HCT116 (cell line): ENCODE measurements around the gene LDB2. TPM values are rescaled to one million over a fixed set of nuclear protein-coding genes. Genes with fewer than 3 reads are reported as not detected.

Experiments
- ATAC-seq: fragments of 200-7000 bp; cut with Tn5 transposase; 2 replicates; pipeline ENCODE4 v1.9.1; 2020; ENCODE audit warnings: mild to moderate bottlenecking, moderate library complexity
- BruUV-seq: library from RNA; stranded (reverse); fragments of 400-500 nt; replicated peaks from 2 replicates; lab custom pipeline; 2021; lab: Mats Ljungman, UMichigan
- CTCF ChIA-PET: fragments of 300-600 bp; sonication (Branson Sonifier 250); formaldehyde crosslinking; loops from one replicate; lab custom pipeline; 2021; ENCODE audit warnings: antibody characterized with exemption; lab: Charles Lee
- POLR2A ChIA-PET: fragments of 300-600, 350-600 bp; sonication (Branson Sonifier 250); formaldehyde crosslinking; loops from one replicate; lab custom pipeline; 2021; ENCODE audit warnings: antibody characterized with exemption; lab: Charles Lee
- RAD21 ChIA-PET, 2 experiments: fragments of 300-600 bp; sonication (Branson Sonifier 250); formaldehyde crosslinking; loops; one replicate each; lab custom pipeline; 2023; ENCODE audit warnings: low total read pairs in 2 of 2; ENCODE audit not compliant: uncharacterized antibody in 2 of 2, unreplicated experiment in 2 of 2, low non-redundant PET in 1 of 2; lab: Charles Lee
- DNase-seq: peaks from one replicate; pipeline ENCODE4 v3.0.0-alpha.2; 2010; ENCODE audit warnings: low read depth, low spot score
- H2AFZ ChIP-seq: fragments of 200-600 bp; shearing (Covaris generic), sonication (generic); 2 replicates; pipeline ENCODE4 v1.6.1; 2017; ENCODE audit warnings: low read depth, mixed run types, mixed read lengths, antibody characterized with exemption, low read length; ENCODE audit not compliant: poor library complexity, severe bottlenecking
- H3K27ac ChIP-seq: 2 replicates; pipeline ENCODE4 v1.5.1; 2012; ENCODE audit warnings: low read depth, low read length
- H3K27me3 ChIP-seq: fragments of 200-600 bp; sonication (generic); 2 replicates; pipeline ENCODE4 v1.6.1; 2016; ENCODE audit warnings: mixed run types, low read length, mixed read lengths; ENCODE audit not compliant: insufficient read depth
- H3K36me3 ChIP-seq, 2 experiments: fragments of 200-500 bp in 1 of 2; fragments of 200-600 bp in 1 of 2; sonication (Bioruptor generic) in 1 of 2; sonication (generic) in 1 of 2; 2 replicates each; pipeline versions ENCODE4 v1.5.1 to v1.6.1; 2014 to 2016; ENCODE audit warnings: low read length in 2 of 2, inconsistent platforms in 1 of 2, mixed read lengths in 1 of 2, mixed run types in 1 of 2; ENCODE audit not compliant: insufficient read depth in 2 of 2, control insufficient read depth in 1 of 2
- H3K4me1 ChIP-seq, 2 experiments: fragments of 200-600 bp in 1 of 2; sonication (generic) in 1 of 2; 2 replicates each; pipeline versions ENCODE4 v1.5.1 to v1.6.1; 2012 to 2017; ENCODE audit warnings: low read length in 2 of 2, inconsistent platforms in 1 of 2, mild to moderate bottlenecking in 1 of 2, mixed read lengths in 1 of 2, mixed run types in 1 of 2, moderate library complexity in 1 of 2; ENCODE audit not compliant: insufficient read depth in 2 of 2, control insufficient read depth in 1 of 2
- H3K4me2 ChIP-seq: fragments of 200-600 bp; sonication (generic); 2 replicates; pipeline ENCODE4 v1.6.1; 2017; ENCODE audit warnings: mixed run types, low read length, mixed read lengths
- H3K4me3 ChIP-seq, 2 experiments: fragments of 200-600 bp in 1 of 2; sonication (generic) in 1 of 2; replicated peaks in 1 of 2; 2 replicates each; pipeline ENCODE4 v1.5.1; 2011 to 2016; ENCODE audit warnings: low read length in 2 of 2, control low read depth in 1 of 2, low read depth in 1 of 2, mild to moderate bottlenecking in 1 of 2, mixed read lengths in 1 of 2, mixed run types in 1 of 2
- H3K79me2 ChIP-seq: fragments of 200-600 bp; sonication (generic); 2 replicates; pipeline ENCODE4 v1.6.1; 2017; ENCODE audit warnings: mild to moderate bottlenecking, mixed run types, low read length, moderate library complexity, mixed read lengths; ENCODE audit not compliant: insufficient read depth
- H3K9ac ChIP-seq: fragments of 200-600 bp; sonication (generic); 2 replicates; pipeline ENCODE4 v1.6.1; 2016; ENCODE audit warnings: low read length, mixed read lengths
- H3K9me2 ChIP-seq: fragments of 200-600 bp; sonication (generic), shearing (Covaris generic); 2 replicates; pipeline ENCODE4 v1.6.1; 2017; ENCODE audit warnings: mixed run types, mild to moderate bottlenecking, moderate library complexity; ENCODE audit not compliant: insufficient read depth
- H3K9me3 ChIP-seq, 2 experiments: fragments of 200-500 bp in 1 of 2; fragments of 200-600 bp in 1 of 2; sonication (Bioruptor generic) in 1 of 2; sonication (generic) in 1 of 2; 2 replicates each; pipeline ENCODE4 v1.6.1; 2014 to 2017; ENCODE audit warnings: low read length in 2 of 2, mixed read lengths in 2 of 2, inconsistent platforms in 1 of 2, low read depth in 1 of 2, mild to moderate bottlenecking in 1 of 2, mixed run types in 1 of 2, moderate library complexity in 1 of 2; ENCODE audit not compliant: control insufficient read depth in 1 of 2, insufficient read depth in 1 of 2
- H4K20me1 ChIP-seq: fragments of 200-600 bp; sonication (generic), shearing (Covaris generic); 2 replicates; pipeline ENCODE4 v1.6.1; 2017; ENCODE audit warnings: mixed run types, mild to moderate bottlenecking, moderate library complexity; ENCODE audit not compliant: insufficient read depth
- EZH2phosphoT487 ChIP-seq: fragments of 200-600 bp; IDR thresholded peaks from 2 replicates; pipeline ENCODE4 v1.6.1; 2018; ENCODE audit warnings: antibody characterized with exemption, borderline replicate concordance
- RAD21 ChIP-seq: IDR thresholded peaks from 2 replicates; pipeline ENCODE4 v1.6.1; 2012; ENCODE audit warnings: low read depth, mild to moderate bottlenecking
- SIN3A ChIP-seq: IDR thresholded peaks from 2 replicates; pipeline ENCODE4 v1.6.1; 2012; ENCODE audit warnings: low read depth
- SRF ChIP-seq: IDR thresholded peaks from 2 replicates; pipeline ENCODE4 v1.6.1; 2012; ENCODE audit warnings: low read depth
- YY1 ChIP-seq: IDR thresholded peaks from 2 replicates; pipeline ENCODE4 v1.6.1; 2011; ENCODE audit warnings: low read length, low read depth, moderate library complexity, mild to moderate bottlenecking; ENCODE audit not compliant: insufficient replicate concordance; ENCODE audit errors: extremely low read depth
- ZBTB33 ChIP-seq: IDR thresholded peaks from 2 replicates; pipeline ENCODE4 v1.6.1; 2011; ENCODE audit warnings: mild to moderate bottlenecking, low read length, moderate library complexity; ENCODE audit not compliant: insufficient replicate concordance; ENCODE audit errors: extremely low read depth
- intact Hi-C: fragments of 100-400 bp; cut with micrococcal nuclease; formaldehyde crosslinking; loops from 2 replicates; pipeline ENCODE4 v1.10.0; 2022
- total RNA-seq: library from RNA; stranded (reverse); gene quantifications from one replicate; pipeline ENCODE4 v1.2.1, GENCODE V29; 2021; ENCODE audit not compliant: unreplicated experiment

LDB2 gene
- total RNA-seq, 1 experiment from 2014 or later, result 0.12 TPM

GRCh38 chr4:16865209-16865896, 33.1 kb downstream of the LDB2 start:
- Histone ChIP-seq H4K20me1 (no peaks in the 10 kb centered on the region), H2AFZ (no peak overlapping the region), H3K4me1 (peaks cover 2 to 5% of the 10 kb centered on the region in 2 experiments; a peak in 2 of 4 replicates), H3K27ac (no peak overlapping the region), H3K79me2 (no peaks in the 10 kb centered on the region), H3K27me3 (0 out of 2 replicates have a peak, but pooled peaks cover 5% of the 10 kb centered on the region), H3K9me2 (no peaks in the 10 kb centered on the region), H3K9ac (no peak overlapping the region), H3K9me3 (no peaks in the 10 kb centered on the region), H3K36me3 (no peaks in the 10 kb centered on the region), H3K4me2 (no peak overlapping the region), H3K4me3 (no peak overlapping the region)
- intact Hi-C loops, result no loop called here
- DNase-seq (no peak), ATAC-seq (no peak)
- no TSS peak for BruUV-seq
- RAD21 ChIA-PET, result interaction anchor here in 1 of 2 experiments (0.6 kb wide), 1 partner anchor 45 kb away, joined by 6 read pairs; no protein-coding TSS in a partner anchor
- TF ChIP-seq SIN3A, result no peak
- no peak for TF ChIP-seq YY1
- TF ChIP-seq RAD21, result no peak
- TF ChIP-seq SRF, result no peak
- no peak for TF ChIP-seq ZBTB33
- no peak for TF ChIP-seq EZH2phosphoT487
- CTCF ChIA-PET, result no interaction called here
- POLR2A ChIA-PET, result no interaction called here
